Panc1 (cell line): ENCODE measurements around the gene CALCOCO2. TPM values are rescaled to one million over a fixed set of nuclear protein-coding genes. Genes with fewer than 3 reads are reported as not detected.

Experiments
- ATAC-seq: fragments of 200-7000 bp; cut with Tn5 transposase; 2 replicates; pipeline ENCODE4 v1.9.1; 2020; ENCODE audit warnings: mild to moderate bottlenecking, moderate library complexity
- BruUV-seq: library from RNA; stranded (reverse); fragments of 400-500 nt; replicated peaks from 2 replicates; lab custom pipeline; 2021; lab: Mats Ljungman, UMichigan
- CTCF ChIA-PET: fragments of 300-600 bp; sonication (Branson Sonifier 250); formaldehyde crosslinking; loops from one replicate; lab custom pipeline; 2022; ENCODE audit warnings: antibody characterized with exemption; lab: Charles Lee
- POLR2A ChIA-PET: fragments of 300-600 bp; sonication (Branson Sonifier 250); formaldehyde crosslinking; loops from one replicate; lab custom pipeline; 2022; ENCODE audit warnings: antibody characterized with exemption; lab: Charles Lee
- DNase-seq: peaks from one replicate; pipeline ENCODE4 v3.0.0-alpha.2; 2010; ENCODE audit warnings: low read depth, low spot score
- H3K27ac ChIP-seq: 2 replicates; pipeline ENCODE4 v1.5.1; 2011; ENCODE audit warnings: mild to moderate bottlenecking, low read length, inconsistent platforms
- H3K27me3 ChIP-seq: fragments of 200-500 bp; sonication (Bioruptor generic); 2 replicates; pipeline ENCODE4 v1.6.0; 2014; ENCODE audit warnings: low read length, inconsistent platforms; ENCODE audit not compliant: control insufficient read depth, insufficient read depth
- H3K36me3 ChIP-seq: fragments of 200-500 bp; sonication (Bioruptor generic); 2 replicates; pipeline ENCODE4 v1.5.1; 2014; ENCODE audit warnings: inconsistent platforms, mild to moderate bottlenecking, low read length, moderate library complexity; ENCODE audit not compliant: control insufficient read depth, insufficient read depth
- H3K4me1 ChIP-seq: 2 replicates; pipeline ENCODE4 v1.5.1; 2011; ENCODE audit warnings: inconsistent platforms, mild to moderate bottlenecking, low read length, moderate library complexity; ENCODE audit not compliant: control insufficient read depth, insufficient read depth
- H3K4me3 ChIP-seq, 2 experiments: 2 replicates each; pipeline ENCODE4 v1.5.1; 2011 to 2012; ENCODE audit warnings: low read depth in 2 of 2, low read length in 2 of 2, mild to moderate bottlenecking in 2 of 2, inconsistent platforms in 1 of 2, moderate library complexity in 1 of 2
- H3K9me3 ChIP-seq: fragments of 200-500 bp; sonication (Bioruptor generic); 2 replicates; pipeline ENCODE4 v1.5.1; 2014; ENCODE audit warnings: low read depth, mild to moderate bottlenecking, inconsistent platforms, low read length, moderate library complexity; ENCODE audit not compliant: control insufficient read depth, insufficient read depth
- CTCF ChIP-seq: fragments of 450-650 bp; IDR thresholded peaks from 2 replicates; pipeline ENCODE4 v1.5.1; 2017; ENCODE audit warnings: mild to moderate bottlenecking
- POLR2AphosphoS5 ChIP-seq: IDR thresholded peaks from 2 replicates; pipeline ENCODE4 v1.6.1; 2012; ENCODE audit warnings: mild to moderate bottlenecking, low read depth, low read length, moderate library complexity
- REST ChIP-seq, 2 experiments: IDR thresholded peaks; 2 replicates each; pipeline ENCODE4 v1.6.1; 2011 to 2012; ENCODE audit warnings: low read depth in 2 of 2, control low read depth in 1 of 2, low read length in 1 of 2, mild to moderate bottlenecking in 1 of 2, moderate library complexity in 1 of 2; ENCODE audit not compliant: insufficient read depth in 1 of 2
- SIN3A ChIP-seq: IDR thresholded peaks from 2 replicates; pipeline ENCODE4 v1.6.1; 2012; ENCODE audit warnings: low read depth, mild to moderate bottlenecking, low read length, moderate library complexity, borderline replicate concordance; ENCODE audit not compliant: insufficient read depth
- TCF7L2 ChIP-seq: IDR thresholded peaks from 2 replicates; pipeline ENCODE4 v1.6.1; 2011; ENCODE audit warnings: mild to moderate bottlenecking, low read depth, low read length, inconsistent platforms
- in situ Hi-C: cut with HindIII; loops from 2 replicates; pipeline ENCODE4 v1.10.0; 2016; ENCODE audit warnings: low sequenced_read_pairs, low pct_unique_long_range_greater_than_20kb
- intact Hi-C: fragments of 100-400 bp; cut with micrococcal nuclease; formaldehyde crosslinking; loops from one replicate; pipeline ENCODE4 v1.10.0; 2022; ENCODE audit not compliant: unreplicated experiment
- total RNA-seq: library from RNA; stranded (reverse); gene quantifications from one replicate; pipeline ENCODE4 v1.2.1, GENCODE V29; 2021; ENCODE audit not compliant: unreplicated experiment

The CALCOCO2 gene
- total RNA-seq, 1 experiment from 2014 or later, result 282 TPM

- Histone ChIP-seq H3K4me1 (peaks cover 21% of the 10 kb centered on the region), H3K36me3 (peaks cover 6% of the 10 kb centered on the region), H3K4me3 (no peak overlapping the region), H3K9me3 (no peaks in the 10 kb centered on the region), H3K27ac (no peak overlapping the region), H3K27me3 (no peaks in the 10 kb centered on the region)
- intact Hi-C loops, result no loop called here
- DNase-seq (no peak), ATAC-seq (no peak)
- ChIA-PET POLR2A (no interaction called here), CTCF (no interaction called here)
- in situ Hi-C loops, result loop anchor here (10.0 kb wide), 1 partner anchor 171 kb away; no protein-coding TSS in a partner anchor
- TF ChIP-seq TCF7L2, result no peak
- no peak for TF ChIP-seq CTCF
- no peak for TF ChIP-seq POLR2AphosphoS5
- no peak for TF ChIP-seq SIN3A
- no peak for TF ChIP-seq REST (IDR thresholded peaks at IDR 0.05; ENCODE audit: insufficient read depth in 1 of 2, low read depth in 2 of 2, low read length in 1 of 2)
- no TSS peak for BruUV-seq
Measured at GRCh38 chr17:48905987-48906515, 75.2 kb downstream of the CALCOCO2 start.

GRCh38 chr17:48907713-48908046 lies 76.8 kb downstream of the CALCOCO2 start:
- Histone ChIP-seq H3K36me3 (peaks cover 20% of the 10 kb centered on the region), H3K27ac (peak overlapping the region; percentile 94), H3K27me3 (no peaks in the 10 kb centered on the region), H3K4me1 (peaks cover 37% of the 10 kb centered on the region), H3K4me3 (peak overlapping the region; percentile 62 to 86), H3K9me3 (no peaks in the 10 kb centered on the region)
- CTCF ChIA-PET, result interaction anchor here (0.6 to 1.3 kb wide), 2 partner anchors 11 to 19 kb away, joined by 4 to 5 read pairs; no protein-coding TSS in a partner anchor
- DNase-seq, result no peak
- ATAC-seq, result peak; percentile 4; the same call in 1 of the 2 replicates
- intact Hi-C loops, result no loop called here
- in situ Hi-C loops, result loop anchor here (10.0 kb wide), 1 partner anchor 173 kb away; no protein-coding TSS in a partner anchor
- POLR2A ChIA-PET, result interaction anchor here (0.6 to 1.6 kb wide), 5 partner anchors 10 to 183 kb away, joined by 3 to 12 read pairs (median 4); partner anchors contain the start of gene ATP5MC1
- TF ChIP-seq REST (IDR thresholded peaks at IDR 0.05; ENCODE audit: insufficient read depth in 1 of 2, low read depth in 2 of 2, low read length in 1 of 2) (no peak), TCF7L2 (no peak), CTCF (no peak), POLR2AphosphoS5 (no peak), SIN3A (no peak)
- TSS peak; percentile 94 for BruUV-seq
